DOHH2 (cell line): ENCODE data around the gene RMI2.

Experiments used
- H3F3A ChIP-seq: fragments of 200-600 bp; sonication (generic), shearing (Covaris generic); 2 replicates; pipeline ENCODE4 v1.6.0; 2016; ENCODE audit warnings: antibody characterized with exemption, mild to moderate bottlenecking; ENCODE audit not compliant: control insufficient read depth, insufficient read depth
- H3K27ac ChIP-seq: fragments of 200-600 bp; sonication (generic); 2 replicates; pipeline ENCODE4 v1.5.1; 2014; ENCODE audit warnings: low read depth, mild to moderate bottlenecking, low read length, moderate library complexity
- H3K27me3 ChIP-seq: fragments of 200-600 bp; sonication (generic); 2 replicates; pipeline ENCODE4 v1.6.1; 2014; ENCODE audit warnings: mild to moderate bottlenecking, low read length, mixed read lengths; ENCODE audit not compliant: control insufficient read depth
- H3K36me3 ChIP-seq: fragments of 200-600 bp; sonication (generic); 2 replicates; pipeline ENCODE4 v1.6.1; 2014; ENCODE audit warnings: mild to moderate bottlenecking, low read length, moderate library complexity, mixed read lengths; ENCODE audit not compliant: control insufficient read depth
- H3K4me1 ChIP-seq: fragments of 200-600 bp; sonication (generic); 2 replicates; pipeline ENCODE4 v1.6.1; 2014; ENCODE audit warnings: mild to moderate bottlenecking, low read length, mixed read lengths; ENCODE audit not compliant: control insufficient read depth
- H3K4me2 ChIP-seq: fragments of 200-600 bp; sonication (generic); 2 replicates; pipeline ENCODE4 v1.6.0; 2014; ENCODE audit warnings: mild to moderate bottlenecking, low read length, moderate library complexity
- H3K4me3 ChIP-seq: fragments of 200-600 bp; sonication (generic); 2 replicates; pipeline ENCODE4 v1.5.1; 2014; ENCODE audit warnings: mild to moderate bottlenecking, low read length, mixed read lengths
- H3K79me2 ChIP-seq: fragments of 200-600 bp; sonication (generic); 2 replicates; pipeline ENCODE4 v1.6.1; 2014; ENCODE audit warnings: mild to moderate bottlenecking, low read length, mixed read lengths; ENCODE audit not compliant: control insufficient read depth
- H3K9me2 ChIP-seq: fragments of 200-600 bp; sonication (generic); replicated peaks from 2 replicates; pipeline ENCODE4 v1.6.1; 2014; ENCODE audit warnings: mild to moderate bottlenecking, low read length, mixed read lengths; ENCODE audit not compliant: control insufficient read depth
- H3K9me3 ChIP-seq: fragments of 200-600 bp; sonication (generic); 2 replicates; pipeline ENCODE4 v1.6.1; 2014; ENCODE audit warnings: antibody characterized with exemption, low read length, mixed read lengths; ENCODE audit not compliant: control insufficient read depth, insufficient read depth
- H4K20me1 ChIP-seq: fragments of 200-600 bp; sonication (generic); 2 replicates; pipeline ENCODE4 v1.6.0; 2014; ENCODE audit warnings: low read depth, mild to moderate bottlenecking, antibody characterized with exemption, low read length, moderate library complexity; ENCODE audit not compliant: control insufficient read depth, insufficient read depth
- EZH2phosphoT487 ChIP-seq: fragments of 200-600 bp; sonication (generic); IDR thresholded peaks from 2 replicates; pipeline ENCODE4 v1.6.1; 2017; ENCODE audit warnings: borderline replicate concordance, mild to moderate bottlenecking, antibody characterized with exemption, low read length, moderate library complexity, mixed read lengths
- TF ChIP-seq, protein P1 (sequence below): fragments of 200-600 bp; sonication (generic); IDR thresholded peaks from one replicate; pipeline ENCODE4 v1.5.1; 2014; ENCODE audit warnings: antibody characterized with exemption, mild to moderate bottlenecking, low read depth, low read length; ENCODE audit not compliant: poor library complexity, severe bottlenecking

Gene RMI2

DNA sequence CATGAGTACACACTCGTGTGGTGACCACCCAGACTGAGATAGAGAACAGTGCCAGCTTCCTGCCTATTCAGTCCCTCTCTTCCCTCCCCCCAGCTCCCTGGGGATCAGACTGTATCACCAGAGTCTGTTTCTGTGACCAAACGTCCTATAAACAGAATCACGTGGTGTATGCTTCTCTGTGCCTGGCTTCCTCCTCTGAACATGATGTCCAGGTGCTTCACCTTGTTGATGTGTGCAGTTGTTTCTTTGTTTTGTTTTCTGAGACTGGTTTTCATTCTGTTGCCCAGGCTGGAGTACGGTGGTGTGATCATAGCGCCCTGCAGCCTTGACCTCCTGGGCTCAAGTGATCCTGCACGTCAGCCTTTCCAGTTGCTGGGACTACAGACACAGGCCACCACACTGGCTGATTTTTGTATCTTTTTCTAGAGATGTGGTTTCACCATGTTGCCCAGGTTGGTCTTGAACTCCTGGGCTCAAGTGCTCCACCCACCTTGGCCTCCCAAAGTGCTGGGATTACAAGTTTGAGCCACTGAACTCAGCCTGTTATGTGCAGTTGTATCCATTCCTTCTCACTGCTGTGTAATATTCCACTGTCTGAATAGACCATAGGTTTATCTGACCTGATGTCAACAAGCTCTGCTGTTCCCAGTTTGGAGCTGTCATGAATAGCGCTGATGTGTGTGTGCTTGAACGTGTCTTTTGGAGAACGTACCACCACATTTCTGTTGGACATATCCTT, 35.2 kb upstream of the RMI2 start:
- H3K4me3 ChIP-seq, result peak overlapping the region; percentile 64

DNA sequence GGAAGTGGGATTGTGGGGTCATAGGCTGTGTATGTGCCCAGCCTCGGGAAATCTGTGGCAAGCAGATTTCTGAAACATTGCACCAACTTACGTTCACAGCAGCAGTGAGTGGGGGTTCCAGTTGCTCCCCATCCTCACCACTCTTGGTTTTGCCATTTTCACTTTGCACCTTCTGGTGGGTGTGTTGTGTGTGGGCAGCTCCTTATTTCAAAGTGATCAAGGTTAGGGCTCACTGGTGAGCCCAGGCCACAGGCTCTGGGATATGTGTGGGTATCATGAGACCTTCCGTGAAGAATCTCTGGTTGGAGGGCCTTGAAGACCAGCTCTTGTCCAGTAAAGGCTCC, 34.7 kb upstream of the RMI2 start:
- Histone ChIP-seq H3K36me3 (no peaks in the 10 kb centered on the region), H3F3A (peaks cover 24% of the 10 kb centered on the region), H3K4me1 (peaks cover 99% of the 10 kb centered on the region), H3K79me2 (no peaks in the 10 kb centered on the region), H3K27ac (peak overlapping the region; percentile 97), H3K4me3 (peak overlapping the region; percentile 64), H3K4me2 (peak overlapping the region; percentile 83), H4K20me1 (no peaks in the 10 kb centered on the region), H3K9me2 (no peaks in the 10 kb centered on the region), H3K9me3 (peaks cover 8% of the 10 kb centered on the region), H3K27me3 (peaks cover 3% of the 10 kb centered on the region; the same call in 1 of the 2 replicates)
- TF ChIP-seq EZH2phosphoT487, result no peak
- TF ChIP-seq, protein P1, sequence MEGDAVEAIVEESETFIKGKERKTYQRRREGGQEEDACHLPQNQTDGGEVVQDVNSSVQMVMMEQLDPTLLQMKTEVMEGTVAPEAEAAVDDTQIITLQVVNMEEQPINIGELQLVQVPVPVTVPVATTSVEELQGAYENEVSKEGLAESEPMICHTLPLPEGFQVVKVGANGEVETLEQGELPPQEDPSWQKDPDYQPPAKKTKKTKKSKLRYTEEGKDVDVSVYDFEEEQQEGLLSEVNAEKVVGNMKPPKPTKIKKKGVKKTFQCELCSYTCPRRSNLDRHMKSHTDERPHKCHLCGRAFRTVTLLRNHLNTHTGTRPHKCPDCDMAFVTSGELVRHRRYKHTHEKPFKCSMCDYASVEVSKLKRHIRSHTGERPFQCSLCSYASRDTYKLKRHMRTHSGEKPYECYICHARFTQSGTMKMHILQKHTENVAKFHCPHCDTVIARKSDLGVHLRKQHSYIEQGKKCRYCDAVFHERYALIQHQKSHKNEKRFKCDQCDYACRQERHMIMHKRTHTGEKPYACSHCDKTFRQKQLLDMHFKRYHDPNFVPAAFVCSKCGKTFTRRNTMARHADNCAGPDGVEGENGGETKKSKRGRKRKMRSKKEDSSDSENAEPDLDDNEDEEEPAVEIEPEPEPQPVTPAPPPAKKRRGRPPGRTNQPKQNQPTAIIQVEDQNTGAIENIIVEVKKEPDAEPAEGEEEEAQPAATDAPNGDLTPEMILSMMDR, result no peak

More for the DNA sequence above, 35.2 kb upstream of the RMI2 start:
- H3K4me1 ChIP-seq, result peaks cover 97% of the 10 kb centered on the region
- H3K79me2 ChIP-seq, result no peaks in the 10 kb centered on the region
- H3K27me3 ChIP-seq, result peaks cover 3% of the 10 kb centered on the region; the same call in 1 of the 2 replicates
- H3K4me2 ChIP-seq, result peak overlapping the region; percentile 83
- H3K36me3 ChIP-seq, result no peaks in the 10 kb centered on the region
- no peak for TF ChIP-seq EZH2phosphoT487
- TF ChIP-seq, protein P1, result no peak
- no peaks in the 10 kb centered on the region for H3K9me2 ChIP-seq
- peaks cover 24% of the 10 kb centered on the region for H3F3A ChIP-seq
- peak overlapping the region; percentile 97 for H3K27ac ChIP-seq
- no peaks in the 10 kb centered on the region for H4K20me1 ChIP-seq
- peaks cover 8% of the 10 kb centered on the region for H3K9me3 ChIP-seq

DNA sequence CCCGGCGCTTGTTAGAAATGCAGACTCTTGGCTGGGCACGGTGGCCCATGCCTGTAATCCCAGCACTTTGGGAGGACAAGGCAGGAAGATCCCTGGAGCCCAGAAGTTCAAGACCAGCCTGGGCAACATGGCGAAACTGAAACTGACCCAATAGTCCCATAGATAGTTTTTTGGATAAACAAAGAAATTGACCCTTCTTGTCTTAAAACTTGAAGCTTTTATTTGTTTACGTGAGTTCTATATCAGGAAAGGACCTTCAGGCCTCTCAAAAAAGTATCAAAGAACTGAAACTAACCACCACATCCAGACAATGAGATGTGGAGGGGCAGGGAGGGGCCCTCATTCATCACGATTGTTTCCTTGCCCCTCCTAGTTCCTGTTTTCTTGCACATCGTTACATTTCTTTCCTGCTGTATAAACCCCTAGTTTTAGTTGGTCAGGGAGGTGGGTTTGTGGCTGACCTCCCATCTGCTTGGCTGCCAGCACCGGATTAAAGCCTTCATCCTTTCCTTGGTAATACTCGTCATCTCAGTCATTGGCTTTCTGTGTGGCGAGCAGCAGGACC, 34.2 kb upstream of the RMI2 start:
- Histone ChIP-seq H3K9me3 (peaks cover 8% of the 10 kb centered on the region), H3K4me1 (peaks cover 95% of the 10 kb centered on the region), H3K36me3 (no peaks in the 10 kb centered on the region), H3K79me2 (no peaks in the 10 kb centered on the region), H3K4me2 (peak overlapping the region; percentile 83), H3K9me2 (no peaks in the 10 kb centered on the region), H3K4me3 (peak overlapping the region; percentile 64), H3F3A (peaks cover 24% of the 10 kb centered on the region), H3K27me3 (peaks cover 3% of the 10 kb centered on the region; the same call in 1 of the 2 replicates), H3K27ac (peak overlapping the region; percentile 97), H4K20me1 (no peaks in the 10 kb centered on the region)
- TF ChIP-seq EZH2phosphoT487, result no peak
- TF ChIP-seq, protein P1, result no peak
